Amniotic stem cell (primary cell): ENCODE data around the gene AHNAK.

Experiments used
- DNase-seq: peaks from one replicate; lab custom pipeline; 2025; lab: John Stamatoyannopoulos, UW

Gene AHNAK

DNA sequence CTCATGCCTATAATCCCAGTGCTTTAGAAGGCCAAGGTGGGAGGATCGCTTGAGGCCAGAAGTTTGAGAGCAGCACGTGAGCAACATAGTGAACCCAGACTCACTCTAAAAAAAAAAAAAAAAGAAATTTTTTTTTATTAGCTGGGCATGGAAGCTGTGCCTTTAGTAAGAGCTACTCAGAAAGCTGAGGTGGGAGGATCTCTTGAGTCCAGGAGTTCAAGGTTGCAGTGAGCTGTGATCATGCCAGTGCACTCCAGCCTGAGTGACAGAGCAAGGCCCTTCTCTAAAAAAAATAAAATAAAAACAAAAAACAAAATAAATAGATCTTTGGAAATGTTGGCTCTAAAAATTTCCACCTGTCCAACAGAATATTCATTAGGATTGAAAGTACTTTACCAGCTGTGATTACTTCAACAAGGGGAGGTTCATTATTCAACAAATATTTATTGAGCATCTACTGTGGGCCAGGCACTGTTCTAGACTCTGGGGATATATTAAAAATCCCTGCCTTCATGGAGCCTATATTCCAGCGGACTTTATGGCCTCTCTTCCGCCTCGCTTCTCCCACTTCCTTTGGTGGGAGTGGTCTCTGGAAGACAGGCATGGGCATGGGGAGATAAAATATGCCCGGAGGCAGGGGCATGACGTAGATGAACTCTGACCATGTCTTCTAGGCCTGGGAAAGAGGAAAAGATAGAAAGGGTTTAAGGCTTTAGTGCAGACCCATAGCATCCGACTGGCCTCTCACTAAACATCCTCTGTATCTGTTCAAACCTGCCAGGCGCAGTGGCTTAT lies 47.9 kb downstream of the AHNAK start:
- DNase-seq, result no peak

DNA sequence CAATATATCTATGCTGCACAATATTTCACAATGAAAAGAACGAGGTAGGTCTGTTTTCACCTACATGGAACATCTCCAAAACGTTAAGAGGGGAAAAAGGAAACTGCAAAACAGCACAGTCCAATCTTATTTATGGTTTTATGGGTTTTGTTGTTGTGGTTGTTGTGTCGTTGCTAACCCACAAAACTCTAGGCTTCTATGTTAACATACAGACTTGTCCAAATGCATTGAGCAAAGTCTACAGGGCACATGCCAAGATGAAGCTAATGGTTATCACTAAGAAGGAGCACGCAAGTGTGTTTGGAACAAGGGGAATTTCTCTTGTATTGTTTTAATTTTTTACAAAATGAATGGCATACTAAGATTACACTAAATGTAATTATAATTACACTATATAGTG lies 48.6 kb downstream of the AHNAK start:
- no peak for DNase-seq

DNA sequence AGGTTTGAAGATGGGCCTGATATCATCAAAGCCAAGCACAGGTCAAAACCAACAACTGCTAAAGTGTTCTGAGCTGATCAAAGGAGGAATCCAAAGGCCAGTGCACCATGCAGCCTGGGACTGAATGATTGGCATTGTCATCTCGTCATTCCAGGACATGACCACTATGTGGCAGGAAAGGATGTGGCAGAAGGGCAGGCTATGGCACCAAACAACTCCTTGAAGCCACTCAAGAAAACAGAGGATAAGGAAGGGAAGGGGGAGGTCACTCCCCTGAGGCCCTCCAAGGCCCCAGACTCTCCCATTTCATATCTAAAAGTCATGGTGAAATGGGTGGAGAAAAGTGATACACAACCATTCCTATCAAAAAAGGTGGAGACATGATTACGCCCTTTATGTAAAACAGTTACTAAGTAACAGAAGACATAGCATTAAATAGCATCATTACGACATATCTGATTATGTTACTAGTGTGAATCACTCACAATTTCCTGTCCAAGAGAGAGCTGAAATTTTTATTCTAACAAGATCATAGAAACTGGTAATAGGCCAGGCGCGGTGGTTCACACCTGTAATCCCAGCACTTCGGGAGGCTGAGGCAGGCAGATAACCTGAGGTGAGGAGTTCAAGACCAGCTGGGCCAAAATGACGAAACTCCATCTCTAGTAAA lies 49.3 kb downstream of the AHNAK start:
- no peak for DNase-seq

- DNase-seq, result no peak
Observed at GRCh38 chr11:62496676-62497075, 49.9 kb downstream of the AHNAK start.

GRCh38 chr11:62494246-62494645 lies 52.4 kb downstream of the AHNAK start:
- DNase-seq, result no peak

GRCh38 chr11:62493801-62494200 lies 52.8 kb downstream of the AHNAK start:
- DNase-seq, result no peak

GRCh38 chr11:62492586-62492985 lies 54.0 kb downstream of the AHNAK start:
- no peak for DNase-seq

DNA sequence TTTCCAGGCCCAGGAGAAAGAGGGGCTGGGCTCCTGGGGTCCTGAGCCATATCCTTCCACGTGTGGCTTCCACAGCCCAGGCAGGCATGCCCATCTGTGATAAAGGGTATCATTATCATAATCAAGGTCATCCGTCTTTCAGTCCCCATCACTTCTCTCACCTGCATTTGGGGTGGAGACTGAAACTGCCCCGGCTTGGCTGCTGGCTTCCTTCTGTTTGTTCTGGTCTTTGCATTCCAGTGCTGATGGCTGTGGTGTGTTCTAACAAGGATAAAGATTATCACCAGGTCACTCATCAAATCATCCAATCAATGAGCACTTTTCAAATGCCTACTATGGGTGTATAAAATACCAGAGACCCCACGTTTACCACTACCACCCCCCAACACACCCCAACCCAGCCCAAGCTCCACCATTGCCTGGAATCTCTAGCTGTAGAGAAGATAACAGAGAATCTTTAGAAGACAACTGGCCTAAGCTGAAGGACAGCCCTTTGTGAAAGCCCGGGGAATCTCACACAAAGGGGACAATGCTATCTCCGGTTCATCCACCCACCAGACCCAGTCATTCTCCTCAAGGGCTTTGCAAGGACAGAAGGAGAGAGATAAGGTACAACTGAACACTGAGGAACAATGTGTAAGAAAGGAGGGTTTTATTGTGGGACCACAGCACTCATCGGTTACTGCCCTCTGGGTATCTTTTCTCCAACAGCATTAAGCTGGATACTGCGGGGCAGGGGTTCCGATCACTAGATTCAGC lies 54.9 kb downstream of the AHNAK start:
- no peak for DNase-seq

- no peak for DNase-seq
Observed at GRCh38 chr11:62489204-62489603, 57.4 kb downstream of the AHNAK start.

DNA sequence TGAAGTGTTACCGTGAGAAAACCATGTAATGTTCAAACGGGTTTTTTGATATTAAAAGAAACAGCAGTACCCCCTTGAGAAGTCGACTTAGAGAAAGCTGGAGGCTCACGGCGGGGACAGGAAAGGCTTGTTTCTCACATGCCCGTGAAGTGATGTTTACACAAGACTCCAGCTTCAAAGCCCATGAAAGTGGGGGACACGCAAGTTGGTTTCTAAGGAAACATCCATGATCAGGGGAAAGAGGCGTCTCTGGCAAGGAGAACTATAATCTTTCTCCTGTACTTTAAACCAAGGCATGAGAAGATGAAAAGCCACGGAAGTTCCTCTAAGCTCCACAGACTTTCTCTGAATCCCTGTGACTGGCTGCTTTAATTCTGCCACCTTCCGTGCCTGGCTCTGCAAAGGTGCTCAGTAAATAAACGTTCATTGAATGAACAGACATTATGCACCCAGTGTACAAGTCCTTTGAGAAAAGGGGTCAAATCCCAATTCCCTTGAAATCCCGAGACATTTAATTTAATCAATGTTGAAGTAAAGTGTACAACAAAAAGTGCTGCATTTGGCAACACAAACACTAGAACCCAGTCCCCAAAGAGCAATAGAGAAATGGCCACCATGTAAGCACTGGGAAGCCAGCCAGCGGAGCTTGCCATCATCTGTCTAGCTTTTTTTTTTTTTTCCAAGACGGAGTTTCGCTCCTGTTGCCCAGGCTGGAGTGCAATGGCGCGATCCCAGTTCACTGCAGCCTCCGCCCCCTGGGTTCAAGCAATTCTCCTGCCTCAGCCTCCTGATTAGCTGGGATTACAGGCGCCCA lies 58.7 kb downstream of the AHNAK start:
- no peak for DNase-seq

- no peak for DNase-seq
Observed at GRCh38 chr11:62487136-62487535, 59.5 kb downstream of the AHNAK start.

GRCh38 chr11:62484352-62484751 lies 62.3 kb downstream of the AHNAK start:
- DNase-seq, result no peak

- DNase-seq, result no peak
Observed at GRCh38 chr11:62482753-62483152, 63.9 kb downstream of the AHNAK start.

DNA sequence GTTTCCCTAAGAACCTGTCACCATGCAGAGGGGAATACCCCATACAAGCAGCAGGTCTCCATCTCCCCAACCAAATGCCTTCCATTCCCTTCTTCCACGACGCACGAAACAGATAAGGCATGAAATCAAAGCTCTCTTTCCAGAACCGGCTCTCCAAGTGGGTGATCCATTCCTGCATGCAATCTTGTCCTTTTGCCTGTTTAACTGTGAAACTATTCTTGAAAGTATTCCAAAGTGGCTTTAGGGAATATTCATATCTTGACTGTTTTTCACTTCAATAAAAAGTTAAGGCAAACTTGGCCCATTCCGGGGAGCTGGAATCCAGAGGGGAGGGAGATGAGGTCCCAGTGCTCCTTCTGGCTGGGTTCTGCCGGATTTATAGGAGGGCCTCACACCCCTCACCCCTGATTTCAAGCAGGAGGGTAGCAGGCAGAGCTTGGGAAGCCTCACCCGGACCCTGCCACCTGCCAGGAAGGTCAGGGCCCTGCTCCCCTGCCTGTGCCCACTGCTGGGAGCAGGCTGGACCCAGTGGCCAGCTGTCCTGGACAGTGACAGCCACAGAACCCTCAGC lies 66.9 kb downstream of the AHNAK start:
- no peak for DNase-seq

DNA sequence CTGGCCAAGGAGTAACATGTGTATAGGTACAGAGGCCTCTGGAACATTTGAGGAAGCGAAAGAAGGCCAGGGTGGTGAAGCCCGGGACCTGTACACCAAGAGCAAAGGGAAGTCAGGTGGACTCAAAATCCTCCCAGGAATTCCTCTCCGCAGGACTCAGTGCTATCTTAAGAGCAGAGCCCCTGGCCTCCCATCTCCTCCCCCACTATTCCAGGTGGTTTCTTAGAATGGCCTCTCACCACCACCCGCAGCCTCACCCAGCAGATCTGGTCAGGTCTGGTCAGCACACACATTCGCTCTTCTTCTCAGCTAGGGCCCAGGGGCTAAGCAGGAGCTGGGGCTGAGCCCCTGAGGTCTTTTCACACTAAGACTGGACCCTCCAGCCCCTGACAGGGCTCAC lies 68.7 kb downstream of the AHNAK start:
- DNase-seq, result no peak

DNA sequence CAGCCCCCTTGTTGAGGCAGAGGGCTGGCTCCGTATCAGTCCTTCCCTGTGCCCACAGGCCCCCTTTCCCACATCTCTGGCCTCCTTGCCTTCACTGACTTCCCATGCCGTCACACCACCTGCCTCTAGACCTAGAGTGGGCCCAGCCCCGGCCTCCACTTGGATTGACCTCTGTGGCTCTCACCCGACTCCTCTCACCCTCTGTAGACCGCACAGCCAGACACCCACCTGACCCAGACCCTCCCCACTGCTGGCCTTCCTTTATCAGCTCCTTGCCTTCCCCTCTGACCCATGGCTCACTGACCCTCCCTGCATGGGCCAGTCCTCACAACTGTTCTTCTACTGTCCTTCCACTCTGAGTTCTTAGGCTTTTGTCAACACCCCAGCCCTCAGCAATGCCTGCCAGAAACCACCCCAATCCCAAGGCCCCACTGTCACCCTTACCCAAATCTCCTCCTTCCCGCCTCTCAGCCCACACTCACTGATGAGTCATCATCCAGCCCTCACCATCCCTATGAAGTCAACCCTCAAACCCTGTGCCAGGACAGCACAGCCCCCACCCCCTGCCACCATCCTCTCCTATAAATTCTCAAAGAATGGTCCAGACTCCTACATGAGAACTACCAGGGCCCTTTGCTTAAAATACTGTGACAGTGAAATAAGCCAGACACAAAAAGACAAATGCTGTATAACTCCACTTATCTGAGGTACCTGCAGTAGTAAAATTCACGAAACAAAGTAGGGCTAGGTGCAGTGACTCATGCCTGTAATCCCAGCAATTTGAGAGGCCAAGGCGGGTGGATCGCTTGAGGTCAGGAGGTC lies 74.3 kb downstream of the AHNAK start:
- DNase-seq, result no peak

DNA sequence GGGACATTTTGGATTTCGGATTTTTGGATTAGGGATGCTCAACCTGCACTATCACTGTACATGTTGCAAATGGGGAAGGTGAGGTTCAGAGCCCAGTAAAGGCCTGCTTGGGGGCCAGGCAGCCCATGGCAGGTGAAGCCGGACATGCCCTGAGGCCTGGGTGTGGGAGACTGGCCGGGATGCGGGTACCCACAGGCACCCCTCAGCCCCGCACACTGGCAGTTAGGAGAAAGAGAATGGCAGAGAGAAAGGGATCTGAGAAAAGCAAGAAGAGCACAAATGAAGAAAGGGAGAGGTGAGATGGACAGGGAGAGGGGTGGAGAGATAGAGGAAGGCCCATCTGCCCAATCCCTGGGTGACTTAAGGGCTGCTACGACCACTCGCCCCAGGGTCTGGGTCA lies 75.0 kb downstream of the AHNAK start:
- DNase-seq, result no peak

- DNase-seq, result no peak
Observed at GRCh38 chr11:62468577-62468976, 78.0 kb downstream of the AHNAK start.

DNA sequence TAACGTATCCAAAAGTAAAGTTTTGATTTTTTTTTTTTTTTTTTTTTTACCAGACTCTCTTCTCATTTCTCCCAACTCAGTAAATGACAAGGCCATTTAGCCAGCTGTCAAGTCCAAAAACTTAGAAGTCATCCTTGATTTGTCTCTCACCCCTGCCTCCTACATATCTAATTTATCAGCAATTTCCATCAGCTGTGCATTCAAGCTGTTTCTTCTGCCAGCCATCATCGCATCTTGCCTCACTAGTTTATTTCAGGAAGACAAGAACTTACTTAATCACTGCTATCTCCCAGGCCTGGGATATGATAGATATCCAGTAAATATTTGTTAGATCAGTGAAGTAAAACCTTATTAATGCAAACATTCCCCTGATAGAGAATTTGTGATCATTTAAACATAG lies 80.2 kb downstream of the AHNAK start:
- DNase-seq, result no peak

- no peak for DNase-seq
Observed at GRCh38 chr11:62464655-62465054, 82.0 kb downstream of the AHNAK start.

GRCh38 chr11:62463121-62463542 lies 83.5 kb downstream of the AHNAK start:
- no peak for DNase-seq
